Measurements from ENCODE around the gene AMY2A.

- TF ChIP-seq CTCF (IDR thresholded peaks at IDR 0.05; ENCODE audit: poor library complexity, severe bottlenecking) (no peak), EP300 (conservative IDR thresholded peaks at IDR 0.05; ENCODE audit: poor library complexity, severe bottlenecking) (no peak), MXI1 (conservative IDR thresholded peaks at IDR 0.05; ENCODE audit: poor library complexity, severe bottlenecking) (no peak)
Measured at GRCh38 chr1:103582464-103582863, 34.8 kb upstream of the AMY2A start.

Data from neural cell (in vitro differentiated cells).